GM18499 (cell line): ENCODE measurements around the gene MAP1LC3B.

Experiments
- ATAC-seq: cut with Tn5 transposase; IDR thresholded peaks from one replicate; pipeline ENCODE4 v1.9.1; 2021; ENCODE audit warnings: moderate number of reproducible peaks; ENCODE audit not compliant: insufficient read depth, unreplicated experiment

Gene MAP1LC3B

GRCh38 chr16:87406495-87407088, 14.5 kb downstream of the MAP1LC3B start:
- ATAC-seq: no peak

- ATAC-seq: no peak
Observed at GRCh38 chr16:87407511-87408112, 15.5 kb downstream of the MAP1LC3B start.

- no peak for ATAC-seq
Observed at GRCh38 chr16:87409153-87409552, 17.0 kb downstream of the MAP1LC3B start.

- no peak for ATAC-seq
Observed at GRCh38 chr16:87409781-87410180, 17.6 kb downstream of the MAP1LC3B start.

GRCh38 chr16:87410530-87410929, 18.4 kb downstream of the MAP1LC3B start:
- no peak for ATAC-seq

- no peak for ATAC-seq
Observed at GRCh38 chr16:87410968-87411367, 18.8 kb downstream of the MAP1LC3B start.

- ATAC-seq: no peak
Observed at GRCh38 chr16:87411375-87412271, 19.5 kb downstream of the MAP1LC3B start.

GRCh38 chr16:87412371-87412995, 20.3 kb downstream of the MAP1LC3B start:
- no peak for ATAC-seq

- no peak for ATAC-seq
Observed at GRCh38 chr16:87412996-87413421, 20.9 kb downstream of the MAP1LC3B start.

GRCh38 chr16:87414251-87414680, 22.1 kb downstream of the MAP1LC3B start:
- no peak for ATAC-seq

GRCh38 chr16:87415441-87415840, 23.3 kb downstream of the MAP1LC3B start:
- no peak for ATAC-seq

- no peak for ATAC-seq
Observed at GRCh38 chr16:87416826-87417527, 24.8 kb downstream of the MAP1LC3B start.

- no peak for ATAC-seq
Observed at GRCh38 chr16:87417528-87417910, 25.4 kb downstream of the MAP1LC3B start.

- ATAC-seq: no peak
Observed at GRCh38 chr16:87418216-87418615, 26.1 kb downstream of the MAP1LC3B start.

GRCh38 chr16:87418644-87419043, 26.5 kb downstream of the MAP1LC3B start:
- no peak for ATAC-seq

- no peak for ATAC-seq
Observed at GRCh38 chr16:87420026-87421002, 28.2 kb downstream of the MAP1LC3B start.

- no peak for ATAC-seq
Observed at GRCh38 chr16:87421003-87421912, 29.1 kb downstream of the MAP1LC3B start.

GRCh38 chr16:87422106-87422505, 30.0 kb downstream of the MAP1LC3B start:
- no peak for ATAC-seq
